ENCODE measurements around the gene RHBDD3. TPM values are rescaled to one million over a fixed set of nuclear protein-coding genes. Genes with fewer than 3 reads are reported as not detected.

RHBDD3 gene
- total and polyA plus RNA-seq, 12 donors: 7.0 to 25.8 (median 12.6) TPM

DNA sequence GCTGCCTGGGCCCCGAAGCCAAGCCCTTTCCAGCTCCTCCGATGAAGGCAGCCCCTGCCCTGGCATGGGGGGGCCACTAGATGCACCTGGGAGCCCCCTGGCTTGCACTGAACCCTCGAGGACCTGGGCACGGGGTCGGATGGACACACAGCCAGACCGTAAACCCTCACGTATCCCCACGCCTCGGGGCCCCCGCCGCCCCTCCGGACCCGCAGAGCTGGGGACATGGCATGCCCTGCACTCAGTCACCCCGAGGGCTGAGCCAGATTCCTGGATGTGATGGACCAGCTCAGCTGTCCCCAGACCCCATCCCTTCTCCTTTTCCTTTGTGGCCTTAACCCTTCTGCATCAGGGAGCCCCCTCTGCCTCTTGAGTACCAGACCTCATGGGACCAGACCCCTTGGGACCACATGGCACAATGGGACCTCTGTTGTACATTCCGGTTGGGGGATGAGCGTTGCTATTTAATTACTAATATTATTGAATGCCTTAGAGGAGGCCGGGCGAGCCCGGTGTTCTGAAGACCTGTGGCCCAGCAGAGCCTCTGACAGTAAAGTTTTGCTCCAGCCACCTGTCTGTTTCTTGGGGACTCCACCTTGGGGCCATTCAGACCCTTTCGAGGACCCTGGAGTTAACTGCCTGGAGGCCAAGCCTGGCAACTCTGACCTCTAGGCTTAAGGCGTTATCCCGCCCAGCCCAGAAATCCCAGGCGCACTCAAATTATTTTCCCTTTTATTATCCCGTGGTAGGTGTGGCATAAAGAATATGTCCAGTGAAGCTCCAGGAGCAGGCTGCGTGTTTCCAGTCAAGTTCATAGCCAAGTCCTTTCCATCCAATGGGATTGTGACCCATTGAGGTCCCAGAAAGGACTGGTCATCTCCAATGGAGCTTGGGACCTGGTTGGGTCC, 44.7 kb upstream of the RHBDD3 start:
- H3K9me3 ChIP-seq: no peaks in the 10 kb centered on the region
- H3K27ac ChIP-seq: peak overlapping the region in 7 of 10 donors; percentile 93 to 98 (median 95)
- DNase-seq: no peak
- peaks cover 52 to 82% (median 76%) of the 10 kb centered on the region in 9 donors for H3K4me1 ChIP-seq
- intact Hi-C loops (cut with DNase I): no loop called here
- H3K4me3 ChIP-seq: no peak overlapping the region
- peaks cover 5 to 51% (median 27%) of the 10 kb centered on the region in 7 donors for H3K27me3 ChIP-seq
- 89 to 94% methylated on average over 25 of the region's 25 CpGs for WGBS, 2 donors
- H3K36me3 ChIP-seq: peaks cover 0 to 12% (median 0%) of the 10 kb centered on the region in 9 donors
- TF ChIP-seq, protein P1, sequence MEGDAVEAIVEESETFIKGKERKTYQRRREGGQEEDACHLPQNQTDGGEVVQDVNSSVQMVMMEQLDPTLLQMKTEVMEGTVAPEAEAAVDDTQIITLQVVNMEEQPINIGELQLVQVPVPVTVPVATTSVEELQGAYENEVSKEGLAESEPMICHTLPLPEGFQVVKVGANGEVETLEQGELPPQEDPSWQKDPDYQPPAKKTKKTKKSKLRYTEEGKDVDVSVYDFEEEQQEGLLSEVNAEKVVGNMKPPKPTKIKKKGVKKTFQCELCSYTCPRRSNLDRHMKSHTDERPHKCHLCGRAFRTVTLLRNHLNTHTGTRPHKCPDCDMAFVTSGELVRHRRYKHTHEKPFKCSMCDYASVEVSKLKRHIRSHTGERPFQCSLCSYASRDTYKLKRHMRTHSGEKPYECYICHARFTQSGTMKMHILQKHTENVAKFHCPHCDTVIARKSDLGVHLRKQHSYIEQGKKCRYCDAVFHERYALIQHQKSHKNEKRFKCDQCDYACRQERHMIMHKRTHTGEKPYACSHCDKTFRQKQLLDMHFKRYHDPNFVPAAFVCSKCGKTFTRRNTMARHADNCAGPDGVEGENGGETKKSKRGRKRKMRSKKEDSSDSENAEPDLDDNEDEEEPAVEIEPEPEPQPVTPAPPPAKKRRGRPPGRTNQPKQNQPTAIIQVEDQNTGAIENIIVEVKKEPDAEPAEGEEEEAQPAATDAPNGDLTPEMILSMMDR (IDR thresholded peaks at IDR 0.05): no peak
- ATAC-seq: no peak

DNA sequence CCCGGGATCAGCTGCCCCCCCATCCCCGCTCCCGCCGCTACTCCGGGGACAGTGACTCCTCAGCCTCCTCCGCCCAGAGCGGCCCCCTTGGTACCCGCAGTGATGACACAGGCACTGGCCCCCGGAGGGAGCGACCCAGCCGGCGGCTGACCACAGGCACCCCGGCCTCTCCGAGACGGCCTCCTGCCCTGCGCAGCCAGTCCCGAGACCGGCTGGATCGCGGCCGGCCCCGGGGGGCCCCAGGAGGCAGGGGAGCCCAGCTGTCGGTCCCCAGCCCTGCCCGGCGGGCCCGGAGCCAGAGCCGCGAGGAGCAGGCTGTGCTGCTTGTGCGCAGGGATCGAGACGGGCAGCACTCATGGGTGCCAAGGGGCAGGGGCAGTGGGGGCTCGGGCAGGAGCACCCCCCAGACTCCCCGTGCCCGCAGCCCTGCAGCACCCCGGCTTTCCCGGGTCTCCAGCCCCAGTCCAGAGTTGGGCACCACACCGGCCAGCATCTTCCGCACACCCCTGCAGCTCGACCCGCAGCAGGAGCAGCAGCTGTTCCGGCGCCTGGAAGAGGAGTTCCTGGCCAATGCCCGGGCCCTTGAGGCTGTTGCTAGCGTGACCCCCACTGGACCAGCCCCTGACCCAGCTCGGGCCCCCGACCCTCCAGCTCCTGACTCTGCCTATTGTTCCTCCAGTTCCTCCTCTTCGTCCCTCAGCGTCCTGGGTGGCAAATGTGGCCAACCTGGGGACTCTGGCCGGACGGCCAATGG, 43.9 kb upstream of the RHBDD3 start:
- Histone ChIP-seq H3K36me3 (peaks cover 0 to 12% (median 0%) of the 10 kb centered on the region in 9 donors), H3K27ac (peak overlapping the region; percentile 72 to 98 (median 94)), H3K9me3 (no peaks in the 10 kb centered on the region), H3K4me1 (peaks cover 52 to 85% (median 82%) of the 10 kb centered on the region in 9 donors), H3K27me3 (peaks cover 5 to 43% (median 27%) of the 10 kb centered on the region in 7 donors), H3K4me3 (peak overlapping the region in 9 of 10 donors; percentile 18 to 52 (median 28))
- TF ChIP-seq, protein P1 (IDR thresholded peaks at IDR 0.05): no peak
- ATAC-seq: peak in 1 of 8 donors; percentile 0
- intact Hi-C loops (cut with DNase I): no loop called here
- peak; percentile 48 to 55 for DNase-seq
- 54 to 64% methylated on average over 48 to 50 of the region's 50 CpGs for WGBS, 2 donors

DNA sequence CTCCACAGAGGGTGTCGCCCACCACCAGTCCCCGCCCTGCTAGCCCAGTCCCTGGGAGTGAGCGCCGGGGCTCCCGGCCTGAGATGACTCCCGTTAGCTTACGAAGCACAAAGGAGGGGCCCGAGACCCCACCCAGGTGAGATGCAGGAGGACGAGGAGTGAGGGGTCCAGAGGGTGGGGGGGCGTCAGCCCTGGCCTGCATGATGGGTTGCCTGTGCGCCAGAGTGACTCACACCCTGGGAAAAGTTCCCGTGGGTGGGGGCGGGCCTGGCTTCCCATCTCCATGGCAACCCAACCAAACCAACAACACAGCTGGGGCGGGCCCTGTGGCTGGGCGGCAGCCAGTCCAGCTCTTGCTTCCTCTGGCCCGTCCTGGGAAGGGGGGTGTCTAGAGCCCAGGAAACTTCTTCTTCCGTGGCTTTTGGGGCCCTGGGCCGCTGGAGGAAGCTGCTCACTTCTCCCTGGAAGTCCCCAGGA, 43.1 kb upstream of the RHBDD3 start:
- ATAC-seq (peak; percentile 62 to 86 (median 72)), DNase-seq (peak; percentile 95 to 98)
- Histone ChIP-seq H3K27me3 (peaks cover 5 to 35% (median 26%) of the 10 kb centered on the region in 7 donors), H3K4me1 (peaks cover 52 to 88% (median 81%) of the 10 kb centered on the region in 9 donors), H3K27ac (peak overlapping the region; percentile 72 to 98 (median 94)), H3K9me3 (no peaks in the 10 kb centered on the region), H3K4me3 (peak overlapping the region in 9 of 10 donors; percentile 18 to 52 (median 28)), H3K36me3 (peaks cover 0 to 12% (median 0%) of the 10 kb centered on the region in 9 donors)
- intact Hi-C loops (cut with DNase I): no loop called here
- TF ChIP-seq, protein P1 (IDR thresholded peaks at IDR 0.05): no peak
- WGBS, 2 donors: 14 to 23% methylated on average over 17 to 18 of the region's 18 CpGs

Measured in heart right ventricle (tissue), 16 donors.